ENCODE results near the gene RAB27A. TPM values are rescaled to one million over a fixed set of nuclear protein-coding genes. Genes with fewer than 3 reads are reported as not detected.

Gene RAB27A
- total and polyA plus RNA-seq, 9 of the 15 experiments (the other 6 are each of a cell fraction or from before 2014, with no cell fraction given), result 31.5 to 171 (median 80.4) TPM

GRCh38 chr15:55289746-55290527, at the start of gene RAB27A (continued):
- TF ChIP-seq ZNF280A (IDR thresholded peaks at IDR 0.05; ENCODE audit: low read depth, partially characterized antibody) (no peak), E4F1 (CRISPR knock-in tag; IDR thresholded peaks at IDR 0.05; ENCODE audit: borderline replicate concordance) (no peak), IRF1 (CRISPR knock-in tag; IDR thresholded peaks at IDR 0.05; ENCODE audit: borderline replicate concordance) (no peak), STAT5A (IDR thresholded peaks at IDR 0.05; ENCODE audit: borderline replicate concordance, low read length) (no peak), NRF1 (conservative IDR thresholded peaks at IDR 0.05 in 1 of 2, IDR thresholded peaks at IDR 0.05 in 1 of 2) (peak; percentile 47 to 52; a peak in 2 of 4 replicates), MTF1 (CRISPR knock-in tag; IDR thresholded peaks at IDR 0.05; ENCODE audit: borderline replicate concordance) (no peak), TAF1 (IDR thresholded peaks at IDR 0.05; ENCODE audit: control insufficient read depth, extremely low read depth, insufficient read depth, low read length, severe bottlenecking) (peak; percentile 31), ZNF239 (CRISPR knock-in tag; IDR thresholded peaks at IDR 0.05) (no peak), ATF6 (CRISPR knock-in tag; IDR thresholded peaks at IDR 0.05) (no peak), ZNF174 (CRISPR knock-in tag; IDR thresholded peaks at IDR 0.05) (no peak), E2F3 (CRISPR knock-in tag; IDR thresholded peaks at IDR 0.05) (0 out of 2 replicates have a peak, but pooled peaks have one; percentile 10), ZNF785 (CRISPR knock-in tag; IDR thresholded peaks at IDR 0.05) (no peak), POLR2A (conservative IDR thresholded peaks at IDR 0.05) (peak; percentile 59), GTF2E2 (tag; IDR thresholded peaks at IDR 0.05) (peak; percentile 84), SP1 (CRISPR knock-in tag; IDR thresholded peaks at IDR 0.05) (peak; percentile 13), KLF6 (CRISPR knock-in tag; IDR thresholded peaks at IDR 0.05; ENCODE audit: borderline replicate concordance) (no peak), SIN3B (IDR thresholded peaks at IDR 0.05; ENCODE audit: low read depth) (no peak), IRF2 (CRISPR knock-in tag; IDR thresholded peaks at IDR 0.05) (no peak), ZNF121 (CRISPR knock-in tag; conservative IDR thresholded peaks at IDR 0.05) (no peak), ETS2 (tag; IDR thresholded peaks at IDR 0.05; ENCODE audit: borderline replicate concordance, poor library complexity, severe bottlenecking) (no peak), NFYB (IDR thresholded peaks at IDR 0.05; ENCODE audit: extremely low read depth, insufficient read length) (no peak), PHF21A (IDR thresholded peaks at IDR 0.05; ENCODE audit: borderline replicate concordance, low read depth) (no peak)
